SHP77 (cell line): Measurements from ENCODE around the gene KIAA2012.

ENCODE experiments used
- DNase-seq, 2 experiments: peaks; one replicate each; lab custom pipeline; 2025; lab: John Stamatoyannopoulos, UW

Gene KIAA2012

GRCh38 chr2:202072737-202073401 is at the start of gene KIAA2012:
TSS of gene KIAA2012 (plus strand) at chr2:202073255. CDS start at chr2:202073628, 373 bp downstream.
- no peak for DNase-seq

GRCh38 chr2:202023904-202024266 is 49.2 kb upstream of the KIAA2012 start:
- no peak for DNase-seq

- DNase-seq, result no peak
Observed at GRCh38 chr2:202024871-202025270, 48.2 kb upstream of the KIAA2012 start.

GRCh38 chr2:202025816-202026215 is 47.2 kb upstream of the KIAA2012 start:
- no peak for DNase-seq

- DNase-seq, result no peak
Observed at GRCh38 chr2:202026507-202026906, 46.5 kb upstream of the KIAA2012 start.

- no peak for DNase-seq
Observed at GRCh38 chr2:202030691-202031090, 42.4 kb upstream of the KIAA2012 start.

GRCh38 chr2:202031246-202031951 is 41.7 kb upstream of the KIAA2012 start:
- DNase-seq, result no peak

- DNase-seq, result no peak
Observed at GRCh38 chr2:202032846-202033316, 40.2 kb upstream of the KIAA2012 start.

GRCh38 chr2:202033317-202034248 is 39.5 kb upstream of the KIAA2012 start, which contains the start of gene FZD7:
TSS of gene FZD7 (plus strand) at chr2:202033855. CDS start at chr2:202034648, 793 bp downstream.
- no peak for DNase-seq

- DNase-seq, result no peak
Observed at GRCh38 chr2:202034249-202035088, 38.6 kb upstream of the KIAA2012 start.

- no peak for DNase-seq
Observed at GRCh38 chr2:202035089-202035940, 37.7 kb upstream of the KIAA2012 start.

- no peak for DNase-seq
Observed at GRCh38 chr2:202035941-202036372, 37.1 kb upstream of the KIAA2012 start.

- no peak for DNase-seq
Observed at GRCh38 chr2:202036601-202037037, 36.4 kb upstream of the KIAA2012 start.

GRCh38 chr2:202037086-202037485 is 36.0 kb upstream of the KIAA2012 start:
- no peak for DNase-seq

GRCh38 chr2:202038471-202039277 is 34.4 kb upstream of the KIAA2012 start:
- peak in 1 of 2 experiments; percentile 4 for DNase-seq

GRCh38 chr2:202039278-202040078 is 33.6 kb upstream of the KIAA2012 start:
- DNase-seq, result no peak

- no peak for DNase-seq
Observed at GRCh38 chr2:202040079-202040844, 32.8 kb upstream of the KIAA2012 start.

GRCh38 chr2:202042444-202042843 is 30.6 kb upstream of the KIAA2012 start:
- no peak for DNase-seq
